GM12801 (cell line): ENCODE measurements around the gene SLC51A.

Experiments
- CTCF ChIP-seq: IDR thresholded peaks from one replicate; pipeline ENCODE4 v1.5.1; 2011; ENCODE audit warnings: control low read depth; ENCODE audit not compliant: insufficient read length; ENCODE audit errors: extremely low read depth

SLC51A gene

GRCh38 chr3:196194542-196194915 lies 21.8 kb upstream of the SLC51A start:
- no peak for TF ChIP-seq CTCF

- no peak for TF ChIP-seq CTCF
Observed at GRCh38 chr3:196195664-196196265, 20.6 kb upstream of the SLC51A start.

GRCh38 chr3:196197524-196197923 lies 18.8 kb upstream of the SLC51A start:
- TF ChIP-seq CTCF, result no peak

- TF ChIP-seq CTCF, result no peak
Observed at GRCh38 chr3:196198081-196198675, 18.2 kb upstream of the SLC51A start.

GRCh38 chr3:196198771-196199753 lies 17.3 kb upstream of the SLC51A start:
- TF ChIP-seq CTCF, result no peak

GRCh38 chr3:196202516-196202970 lies 13.8 kb upstream of the SLC51A start:
- no peak for TF ChIP-seq CTCF

GRCh38 chr3:196203846-196204245 lies 12.5 kb upstream of the SLC51A start:
- no peak for TF ChIP-seq CTCF
